ENCODE data around the gene SLC27A3.

GRCh38 chr1:153805042-153805745 lies 30.0 kb downstream of the SLC27A3 start:
- TF ChIP-seq CTCF (IDR thresholded peaks at IDR 0.05; ENCODE audit: low read depth, low read length) (no peak), EZH2phosphoT487 (IDR thresholded peaks at IDR 0.05; ENCODE audit: low read depth) (no peak)
